ENCODE measurements around the gene PPP2R1B.

The PPP2R1B gene

GRCh38 chr11:111736621-111737443, 29.4 kb downstream of the PPP2R1B start:
- TF ChIP-seq CTCF (IDR thresholded peaks at IDR 0.05; ENCODE audit: low read depth, low read length, missing control alignments) = no peak
- DNase-seq (ENCODE audit: low read depth) = no peak
- no peak overlapping the region for H3K4me3 ChIP-seq (ENCODE audit: low read depth, low read length)

GRCh38 chr11:111736181-111736590, 30.0 kb downstream of the PPP2R1B start:
- H3K4me3 ChIP-seq (ENCODE audit: low read depth, low read length) = no peak overlapping the region
- DNase-seq (ENCODE audit: low read depth) = no peak
- no peak for TF ChIP-seq CTCF (IDR thresholded peaks at IDR 0.05; ENCODE audit: low read depth, low read length, missing control alignments)

GRCh38 chr11:111735262-111736116, 30.7 kb downstream of the PPP2R1B start:
- H3K4me3 ChIP-seq (ENCODE audit: low read depth, low read length) = no peak overlapping the region
- no peak for DNase-seq (ENCODE audit: low read depth)
- TF ChIP-seq CTCF (IDR thresholded peaks at IDR 0.05; ENCODE audit: low read depth, low read length, missing control alignments) = no peak

GRCh38 chr11:111734954-111735261, 31.3 kb downstream of the PPP2R1B start:
- no peak for DNase-seq (ENCODE audit: low read depth)
- no peak overlapping the region for H3K4me3 ChIP-seq (ENCODE audit: low read depth, low read length)
- no peak for TF ChIP-seq CTCF (IDR thresholded peaks at IDR 0.05; ENCODE audit: low read depth, low read length, missing control alignments)

- no peak for TF ChIP-seq CTCF (IDR thresholded peaks at IDR 0.05; ENCODE audit: low read depth, low read length, missing control alignments)
- no peak overlapping the region for H3K4me3 ChIP-seq (ENCODE audit: low read depth, low read length)
- no peak for DNase-seq (ENCODE audit: low read depth)
Observed at GRCh38 chr11:111734101-111734953, 31.9 kb downstream of the PPP2R1B start.

- no peak for TF ChIP-seq CTCF (IDR thresholded peaks at IDR 0.05; ENCODE audit: low read depth, low read length, missing control alignments)
- DNase-seq (ENCODE audit: low read depth) = no peak
- H3K4me3 ChIP-seq (ENCODE audit: low read depth, low read length) = no peak overlapping the region
Observed at GRCh38 chr11:111733611-111734088, 32.5 kb downstream of the PPP2R1B start.

Measured in GM12864 (cell line).